ENCODE measurements around the gene MAMDC2.
"Not testable (repeated sequence)": the region's sequence is repeated elsewhere in the genome, so short reads cannot be mapped to it uniquely, and the experiment has no call there.

Gene MAMDC2

GRCh38 chr9:70220216-70220615 lies 176.6 kb downstream of the MAMDC2 start:
- DNase-seq = no peak

- DNase-seq = no peak
These were observed 178.7 kb downstream of the MAMDC2 start for GRCh38 chr9:70222354-70222753.

- DNase-seq = no peak
These were observed 184.5 kb downstream of the MAMDC2 start for GRCh38 chr9:70228118-70228517.

GRCh38 chr9:70228611-70229010 lies 185.0 kb downstream of the MAMDC2 start:
- no peak for DNase-seq

GRCh38 chr9:70229026-70229425 lies 185.4 kb downstream of the MAMDC2 start:
- DNase-seq = no peak

GRCh38 chr9:70229579-70229978 lies 185.9 kb downstream of the MAMDC2 start:
- no peak for DNase-seq

GRCh38 chr9:70232476-70232875 lies 188.8 kb downstream of the MAMDC2 start:
- no peak for DNase-seq

- not testable (repeated sequence) for DNase-seq
These were observed 190.6 kb downstream of the MAMDC2 start for GRCh38 chr9:70234208-70234607.

- not testable (repeated sequence) for DNase-seq
These were observed 202.3 kb downstream of the MAMDC2 start for GRCh38 chr9:70245952-70246351.

- DNase-seq = no peak
These were observed 206.6 kb downstream of the MAMDC2 start for GRCh38 chr9:70250221-70250620.

- no peak for DNase-seq
These were observed 211.8 kb downstream of the MAMDC2 start for GRCh38 chr9:70255486-70255885.

- no peak for DNase-seq
These were observed 212.5 kb downstream of the MAMDC2 start for GRCh38 chr9:70256123-70256551.

- DNase-seq = no peak
These were observed 213.9 kb downstream of the MAMDC2 start for GRCh38 chr9:70257502-70257901.

- DNase-seq = no peak
These were observed 214.5 kb downstream of the MAMDC2 start for GRCh38 chr9:70257991-70258691.

GRCh38 chr9:70258692-70259511 lies 215.3 kb downstream of the MAMDC2 start, which contains the start of gene SMC5:
Gene SMC5 (plus strand): TSS chr9:70258978. CDS start chr9:70259079, 101 bp downstream.
- peak; percentile 91 for DNase-seq

- DNase-seq = no peak
These were observed 215.8 kb downstream of the MAMDC2 start for GRCh38 chr9:70259512-70259802.

GRCh38 chr9:70260007-70260443 lies 216.4 kb downstream of the MAMDC2 start:
- no peak for DNase-seq

- DNase-seq = no peak
These were observed 217.0 kb downstream of the MAMDC2 start for GRCh38 chr9:70260606-70261005.

GRCh38 chr9:70261131-70261870 lies 217.7 kb downstream of the MAMDC2 start:
- DNase-seq = no peak

- DNase-seq = no peak
These were observed 218.7 kb downstream of the MAMDC2 start for GRCh38 chr9:70262366-70262765.

- DNase-seq = no peak
These were observed 219.3 kb downstream of the MAMDC2 start for GRCh38 chr9:70262948-70263347.

GRCh38 chr9:70263421-70263820 lies 219.8 kb downstream of the MAMDC2 start:
- DNase-seq = no peak
